Transverse colon (tissue), 4 donors: ENCODE data around the gene RLF. TPM values are rescaled to one million over a fixed set of nuclear protein-coding genes. Genes with fewer than 3 reads are reported as not detected.

Experiments used
- DNase-seq: peaks from one replicate; pipeline ENCODE4 v3.0.0-alpha.2; 2019
- H3K27ac ChIP-seq, 4 donors: fragments of 200-600 bp; sonication (generic); 2 replicates each; pipeline ENCODE4 v1.5.1; 2016 to 2018; ENCODE audit warnings: inconsistent platforms in 4 of 4
- H3K27me3 ChIP-seq: fragments of 200-600 bp; sonication (generic); 2 replicates; pipeline ENCODE4 v1.5.1; 2017; ENCODE audit warnings: inconsistent platforms
- H3K36me3 ChIP-seq, 4 donors: fragments of 200-600 bp; sonication (generic); 2 replicates each; pipeline ENCODE4 v1.5.1; 2017 to 2019; ENCODE audit warnings: inconsistent platforms in 4 of 4
- H3K4me1 ChIP-seq, 4 donors: fragments of 200-600 bp; sonication (generic); 2 replicates each; pipeline ENCODE4 v1.5.1; 2017 to 2020; ENCODE audit warnings: inconsistent platforms in 4 of 4
- H3K4me3 ChIP-seq, 4 donors: fragments of 200-600 bp; sonication (generic); 1 replicate in 1 of 4; 2 replicates in 3 of 4; pipeline versions ENCODE4 v1.5.1 to v1.6.1; 2017 to 2019; ENCODE audit warnings: inconsistent platforms in 4 of 4
- H3K9me3 ChIP-seq, 2 donors: fragments of 200-600 bp; sonication (generic); 2 replicates each; pipeline ENCODE4 v1.5.1; 2017 to 2019; ENCODE audit warnings: inconsistent platforms in 2 of 2
- CTCF ChIP-seq, 5 experiments: fragments of 200-600 bp in 3 of 5; fragments of 450-650 bp in 2 of 5; sonication (generic) in 3 of 5; IDR thresholded peaks; 1 replicate in 2 of 5; 2 replicates in 3 of 5; pipeline ENCODE4 v1.5.1; 2016 to 2017; ENCODE audit warnings: antibody characterized with exemption in 5 of 5, inconsistent platforms in 3 of 5, mild to moderate bottlenecking in 2 of 5, moderate library complexity in 1 of 5
- EP300 ChIP-seq: sonication (generic); formaldehyde crosslinking; IDR thresholded peaks from one replicate; pipeline ENCODE4 v1.6.1; 2017; ENCODE audit warnings: antibody characterized with exemption, low read depth
- POLR2A ChIP-seq: fragments of 450-650 bp; IDR thresholded peaks from one replicate; pipeline ENCODE4 v1.6.1; 2016; ENCODE audit warnings: antibody characterized with exemption, mild to moderate bottlenecking, moderate library complexity
- POLR2AphosphoS5 ChIP-seq, 3 donors: sonication (generic); formaldehyde crosslinking; IDR thresholded peaks; one replicate each; pipeline ENCODE4 v1.6.1; 2016; ENCODE audit warnings: antibody characterized with exemption in 3 of 3
- WGBS, 2 donors: methylation state at CpG; one replicate each; pipeline ENCODE4 v1.1.5; 2018; ENCODE audit warnings: low coverage in 1 of 2; 5-methylcytosine and 5-hydroxymethylcytosine counted together
- in situ Hi-C, 4 donors: fragments of 200-750 bp; cut with MboI; loops; one replicate each; pipeline versions ENCODE4 v1.15.0 to v1.15.1; 2017; ENCODE audit warnings: low sequenced_read_pairs in 3 of 4, low pct_ligation_motif_present in 1 of 4, low pct_unique_long_range_greater_than_20kb in 1 of 4
- intact Hi-C: fragments of 100-400 bp; cut with DNase I; formaldehyde crosslinking; loops from one replicate; pipeline ENCODE4 v1.15.1; 2023; ENCODE audit warnings: low total_unique reads
- total RNA-seq, 4 donors: library from RNA; depleted of rRNA; stranded (reverse); fragments of >200 nt; gene quantifications; one replicate each; pipeline ENCODE4 v1.1.0, GENCODE V29; 2016

The RLF gene
- total RNA-seq, 4 donors from 2014 or later, result 11.2 to 18.3 (median 13.9) TPM

- peaks cover 20% of the 10 kb centered on the region for H3K27me3 ChIP-seq
- in situ Hi-C loops (loop anchor here in 1 of 4 donors (5.0 kb wide), 1 partner anchor 186 kb away; no protein-coding TSS in a partner anchor), intact Hi-C loops (loop anchor here (10.0 kb wide), 1 partner anchor 163 kb away; the partner anchor contains the start of gene COL9A2)
- DNase-seq, result no peak
- H3K9me3 ChIP-seq, result no peaks in the 10 kb centered on the region
- WGBS, 2 donors, result 67 to 87% methylated on average over 4 to 6 of the region's 6 CpGs
- H3K27ac ChIP-seq, result no peak overlapping the region
- no peak overlapping the region for H3K4me3 ChIP-seq
- H3K36me3 ChIP-seq, result no peaks in the 10 kb centered on the region
- no peaks in the 10 kb centered on the region for H3K4me1 ChIP-seq
- TF ChIP-seq EP300 (no peak), CTCF (IDR thresholded peaks at IDR 0.05) (no peak), POLR2A (no peak), POLR2AphosphoS5 (IDR thresholded peaks at IDR 0.05) (no peak)
These were observed 9.6 kb upstream of the RLF start for GRCh38 chr1:40151457-40152079.

GRCh38 chr1:40153073-40153770 is 8.0 kb upstream of the RLF start:
- intact Hi-C loops (loop anchor here (10.0 kb wide), 1 partner anchor 162 kb away; the partner anchor contains the start of gene COL9A2), in situ Hi-C loops (loop anchor here in 1 of 4 donors (5.0 kb wide), 1 partner anchor 184 kb away; no protein-coding TSS in a partner anchor)
- TF ChIP-seq CTCF (IDR thresholded peaks at IDR 0.05), result peak; percentile 57 to 67 (median 63)
- TF ChIP-seq POLR2AphosphoS5 (IDR thresholded peaks at IDR 0.05), result no peak
- no peak for TF ChIP-seq EP300
- H3K4me1 ChIP-seq, result no peaks in the 10 kb centered on the region
- H3K9me3 ChIP-seq, result no peaks in the 10 kb centered on the region
- DNase-seq, result no peak
- no peak overlapping the region for H3K27ac ChIP-seq
- H3K36me3 ChIP-seq, result no peaks in the 10 kb centered on the region
- no peak overlapping the region for H3K4me3 ChIP-seq
- peaks cover 5% of the 10 kb centered on the region for H3K27me3 ChIP-seq
- 0% methylated on average over 2 of the region's 2 CpGs; no CpG with 5 or more reads in 1 of the 2 donors for WGBS, 2 donors

- Histone ChIP-seq H3K27ac (no peak overlapping the region), H3K36me3 (no peaks in the 10 kb centered on the region), H3K4me1 (no peaks in the 10 kb centered on the region), H3K4me3 (no peak overlapping the region), H3K9me3 (no peaks in the 10 kb centered on the region), H3K27me3 (no peaks in the 10 kb centered on the region)
- no peak for DNase-seq
- WGBS, 2 donors, result 96% methylated on average over 3 of the region's 3 CpGs
- in situ Hi-C loops, result no loop called here
- no peak for TF ChIP-seq CTCF (IDR thresholded peaks at IDR 0.05)
- TF ChIP-seq POLR2AphosphoS5 (IDR thresholded peaks at IDR 0.05), result no peak
- TF ChIP-seq POLR2A, result no peak
- TF ChIP-seq EP300, result no peak
- intact Hi-C loops, result loop anchor here (10.0 kb wide), 1 partner anchor 160 kb away; the partner anchor contains the start of gene COL9A2
These were observed 6.1 kb upstream of the RLF start for GRCh38 chr1:40155135-40155534.

- Histone ChIP-seq H3K27ac (no peak overlapping the region), H3K4me3 (no peak overlapping the region), H3K9me3 (no peaks in the 10 kb centered on the region), H3K36me3 (no peaks in the 10 kb centered on the region), H3K27me3 (no peaks in the 10 kb centered on the region), H3K4me1 (peaks cover 0 to 5% (median 0%) of the 10 kb centered on the region in 4 donors)
- no peak for DNase-seq
- 34 to 35% methylated on average over 2 to 3 of the region's 3 CpGs for WGBS, 2 donors
- TF ChIP-seq CTCF (IDR thresholded peaks at IDR 0.05) (no peak), EP300 (no peak), POLR2AphosphoS5 (IDR thresholded peaks at IDR 0.05) (no peak), POLR2A (no peak)
- in situ Hi-C loops, result no loop called here
- intact Hi-C loops, result loop anchor here (10.0 kb wide), 1 partner anchor 159 kb away; the partner anchor contains the start of gene COL9A2
These were observed 5.3 kb upstream of the RLF start for GRCh38 chr1:40155910-40156309.
